GM19035 (cell line): ENCODE data around the gene MED1.
"Not testable (repeated sequence)": the region's sequence is repeated elsewhere in the genome, so short reads cannot be mapped to it uniquely, and the experiment has no call there.

Experiments used
- ATAC-seq: cut with Tn5 transposase; IDR thresholded peaks from one replicate; pipeline ENCODE4 v1.9.1; 2021; ENCODE audit not compliant: unreplicated experiment

The MED1 gene, protein sequence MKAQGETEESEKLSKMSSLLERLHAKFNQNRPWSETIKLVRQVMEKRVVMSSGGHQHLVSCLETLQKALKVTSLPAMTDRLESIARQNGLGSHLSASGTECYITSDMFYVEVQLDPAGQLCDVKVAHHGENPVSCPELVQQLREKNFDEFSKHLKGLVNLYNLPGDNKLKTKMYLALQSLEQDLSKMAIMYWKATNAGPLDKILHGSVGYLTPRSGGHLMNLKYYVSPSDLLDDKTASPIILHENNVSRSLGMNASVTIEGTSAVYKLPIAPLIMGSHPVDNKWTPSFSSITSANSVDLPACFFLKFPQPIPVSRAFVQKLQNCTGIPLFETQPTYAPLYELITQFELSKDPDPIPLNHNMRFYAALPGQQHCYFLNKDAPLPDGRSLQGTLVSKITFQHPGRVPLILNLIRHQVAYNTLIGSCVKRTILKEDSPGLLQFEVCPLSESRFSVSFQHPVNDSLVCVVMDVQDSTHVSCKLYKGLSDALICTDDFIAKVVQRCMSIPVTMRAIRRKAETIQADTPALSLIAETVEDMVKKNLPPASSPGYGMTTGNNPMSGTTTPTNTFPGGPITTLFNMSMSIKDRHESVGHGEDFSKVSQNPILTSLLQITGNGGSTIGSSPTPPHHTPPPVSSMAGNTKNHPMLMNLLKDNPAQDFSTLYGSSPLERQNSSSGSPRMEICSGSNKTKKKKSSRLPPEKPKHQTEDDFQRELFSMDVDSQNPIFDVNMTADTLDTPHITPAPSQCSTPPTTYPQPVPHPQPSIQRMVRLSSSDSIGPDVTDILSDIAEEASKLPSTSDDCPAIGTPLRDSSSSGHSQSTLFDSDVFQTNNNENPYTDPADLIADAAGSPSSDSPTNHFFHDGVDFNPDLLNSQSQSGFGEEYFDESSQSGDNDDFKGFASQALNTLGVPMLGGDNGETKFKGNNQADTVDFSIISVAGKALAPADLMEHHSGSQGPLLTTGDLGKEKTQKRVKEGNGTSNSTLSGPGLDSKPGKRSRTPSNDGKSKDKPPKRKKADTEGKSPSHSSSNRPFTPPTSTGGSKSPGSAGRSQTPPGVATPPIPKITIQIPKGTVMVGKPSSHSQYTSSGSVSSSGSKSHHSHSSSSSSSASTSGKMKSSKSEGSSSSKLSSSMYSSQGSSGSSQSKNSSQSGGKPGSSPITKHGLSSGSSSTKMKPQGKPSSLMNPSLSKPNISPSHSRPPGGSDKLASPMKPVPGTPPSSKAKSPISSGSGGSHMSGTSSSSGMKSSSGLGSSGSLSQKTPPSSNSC (N-terminal part only)

DNA sequence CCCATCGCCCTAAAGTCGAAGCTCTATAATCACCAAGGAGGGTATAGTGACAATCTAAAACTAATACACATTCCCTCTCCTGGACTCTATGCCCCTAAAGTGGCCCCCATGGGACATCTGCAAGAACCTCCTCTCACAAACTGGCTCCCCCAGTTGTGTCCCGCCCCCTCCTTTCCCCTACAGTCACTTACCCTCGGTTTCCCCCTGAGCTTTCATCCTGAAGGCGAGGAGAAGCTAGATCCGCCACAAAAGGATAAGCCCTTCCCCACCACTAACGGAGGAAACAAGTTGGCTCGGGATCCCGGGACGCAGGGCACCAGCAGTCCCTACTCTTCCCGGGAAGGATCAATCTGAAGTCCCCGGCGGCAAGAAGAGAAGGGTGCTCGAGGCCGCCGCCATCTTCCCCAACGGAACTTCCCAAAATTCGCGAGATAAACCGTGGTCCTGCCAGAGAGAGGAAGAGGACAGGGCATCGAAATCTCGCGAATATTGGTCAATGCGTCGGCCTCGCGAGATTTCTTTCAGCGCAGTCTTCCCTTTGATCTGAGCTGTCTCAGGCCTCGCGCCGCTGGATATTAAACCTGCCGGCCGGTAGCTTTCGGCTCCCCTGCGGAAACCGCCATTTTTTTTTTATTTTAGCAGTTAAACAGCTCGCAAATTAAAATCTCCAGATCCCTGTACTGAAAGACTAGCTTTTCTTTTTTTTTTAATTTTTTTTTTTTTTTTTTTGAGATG is at the start of gene MED1:
Gene MED1 (minus strand): TSS at position 417 of the 735 bp plus-strand sequence. CDS start 201 bp downstream, at position 216.
- ATAC-seq: peak; percentile 98

GRCh38 chr17:39496921-39497320 is 45.9 kb upstream of the MED1 start:
- not testable (repeated sequence) for ATAC-seq

DNA sequence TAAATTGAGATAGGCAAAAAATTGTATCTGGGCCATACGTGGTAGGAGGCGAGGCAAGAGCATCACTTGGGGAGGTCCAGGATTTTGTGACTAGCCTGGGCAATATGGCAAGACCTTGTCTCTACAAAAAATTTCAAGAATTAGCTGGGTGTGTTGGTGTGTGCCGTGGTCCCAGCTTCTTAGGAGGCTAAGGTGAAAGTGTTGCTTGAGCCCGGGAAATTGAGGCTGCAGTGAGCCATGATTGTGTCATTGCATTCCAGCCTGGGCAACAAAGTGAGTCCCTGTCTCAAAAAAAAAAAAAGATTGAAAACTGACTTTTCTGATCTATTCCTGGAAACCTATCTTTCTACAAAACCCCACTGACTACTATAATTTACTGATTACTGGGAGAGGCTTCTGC is 36.9 kb upstream of the MED1 start:
- ATAC-seq: no peak

DNA sequence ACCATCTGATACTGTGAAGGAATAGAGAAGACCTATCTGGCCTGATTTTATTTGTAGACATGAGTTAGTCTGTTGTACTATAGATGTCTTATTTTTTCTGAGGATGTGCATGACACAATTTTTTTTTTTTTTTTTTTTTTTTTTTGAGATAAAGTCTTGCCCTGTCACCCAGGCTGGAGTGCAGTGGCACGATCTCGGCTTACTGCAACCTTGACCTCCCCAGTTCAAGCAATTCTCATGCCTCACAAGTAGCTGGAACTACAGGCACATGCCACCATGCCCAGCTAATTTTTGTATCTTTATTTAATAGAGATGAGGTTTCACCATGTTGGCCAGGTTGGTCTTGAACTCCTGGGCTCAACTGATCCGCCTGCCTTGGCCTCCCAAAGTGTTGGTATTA is 36.4 kb upstream of the MED1 start:
- ATAC-seq: not testable (repeated sequence)

DNA sequence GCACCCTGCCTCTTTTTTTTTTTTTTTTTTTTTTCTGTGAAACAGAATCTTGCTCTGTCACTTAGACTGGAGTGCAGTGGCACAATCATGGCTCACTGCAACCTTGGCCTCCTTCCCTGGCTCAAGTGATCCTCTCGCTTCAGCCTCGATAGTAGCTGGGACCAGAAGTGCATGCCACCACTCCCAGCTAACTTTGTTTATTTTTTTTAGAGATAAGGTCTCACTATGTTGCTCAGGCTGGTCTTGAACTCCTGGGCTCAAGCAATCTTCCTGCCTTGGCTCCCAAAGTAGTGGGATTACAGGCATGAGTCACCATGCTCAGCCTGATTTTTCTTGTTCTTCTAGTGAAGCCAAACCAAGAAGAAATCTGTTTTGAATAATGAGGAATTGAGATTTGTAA is 35.2 kb upstream of the MED1 start:
- no peak for ATAC-seq

- ATAC-seq: no peak
These were observed 34.5 kb upstream of the MED1 start for GRCh38 chr17:39485555-39485954.

DNA sequence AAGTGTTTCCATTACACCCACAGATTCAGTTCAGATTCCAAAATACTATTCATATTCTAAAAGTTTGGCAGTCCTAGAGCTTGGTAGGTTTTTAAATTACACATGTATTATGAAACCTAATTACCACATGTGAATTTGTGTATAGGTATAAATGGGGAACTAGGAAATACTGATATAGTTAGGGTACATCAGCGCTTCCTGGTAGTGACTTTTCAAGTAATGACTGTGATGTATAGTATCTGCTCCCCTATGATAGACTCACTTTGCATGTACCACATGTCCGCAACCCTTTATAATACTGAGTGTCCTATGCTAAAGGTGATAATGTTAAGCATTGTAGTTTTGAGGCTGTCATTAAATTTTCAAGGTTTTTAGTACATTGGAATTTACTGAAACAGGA is 33.1 kb upstream of the MED1 start:
- ATAC-seq: no peak

DNA sequence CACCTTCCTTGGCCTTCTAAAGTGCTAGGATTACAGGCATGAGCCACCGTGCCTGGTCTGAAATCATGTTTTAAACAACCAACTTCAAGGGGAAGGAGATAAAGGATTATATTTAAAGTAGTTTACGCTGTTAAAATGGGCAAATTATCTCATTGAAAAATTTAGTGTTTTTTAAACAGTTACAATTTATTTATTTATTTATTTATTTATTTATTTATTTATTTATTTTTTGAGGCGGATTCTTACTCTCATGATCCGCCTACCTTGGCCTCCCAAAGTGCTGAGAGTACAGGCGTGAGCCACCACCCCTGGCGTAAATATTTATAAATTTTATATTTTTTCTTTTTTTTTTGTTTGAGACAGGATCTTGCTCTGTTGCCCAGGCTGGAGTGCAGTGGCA is 32.4 kb upstream of the MED1 start:
- no peak for ATAC-seq

GRCh38 chr17:39479631-39480030 is 28.6 kb upstream of the MED1 start:
- ATAC-seq: not testable (repeated sequence)

DNA sequence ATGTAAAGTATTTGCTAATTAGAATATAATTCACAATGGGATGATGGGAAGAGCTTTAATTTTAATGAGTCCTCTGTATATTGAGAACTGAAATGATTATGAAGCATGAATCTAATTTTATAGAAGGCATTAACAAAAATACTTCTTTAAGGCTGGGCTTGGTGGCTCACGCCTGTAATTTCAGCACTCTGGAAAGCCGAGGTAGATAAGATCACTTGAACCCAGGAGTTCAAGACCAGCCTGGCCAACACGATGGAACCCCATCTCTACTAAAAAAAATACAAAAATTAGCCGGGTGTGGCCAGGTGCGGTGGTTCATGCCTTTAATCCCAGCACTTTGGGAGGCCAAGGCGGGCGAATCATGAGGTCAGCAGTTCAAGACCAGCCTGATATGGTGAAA is 22.2 kb upstream of the MED1 start:
- no peak for ATAC-seq

- ATAC-seq: not testable (repeated sequence)
These were observed 17.5 kb upstream of the MED1 start for GRCh38 chr17:39468610-39469009.

- not testable (repeated sequence) for ATAC-seq
These were observed 13.6 kb upstream of the MED1 start for GRCh38 chr17:39464639-39465181.

- no peak for ATAC-seq
These were observed 11.7 kb upstream of the MED1 start for GRCh38 chr17:39462631-39463375.

GRCh38 chr17:39461926-39462569 is 11.0 kb upstream of the MED1 start:
- peak; percentile 5 for ATAC-seq

DNA sequence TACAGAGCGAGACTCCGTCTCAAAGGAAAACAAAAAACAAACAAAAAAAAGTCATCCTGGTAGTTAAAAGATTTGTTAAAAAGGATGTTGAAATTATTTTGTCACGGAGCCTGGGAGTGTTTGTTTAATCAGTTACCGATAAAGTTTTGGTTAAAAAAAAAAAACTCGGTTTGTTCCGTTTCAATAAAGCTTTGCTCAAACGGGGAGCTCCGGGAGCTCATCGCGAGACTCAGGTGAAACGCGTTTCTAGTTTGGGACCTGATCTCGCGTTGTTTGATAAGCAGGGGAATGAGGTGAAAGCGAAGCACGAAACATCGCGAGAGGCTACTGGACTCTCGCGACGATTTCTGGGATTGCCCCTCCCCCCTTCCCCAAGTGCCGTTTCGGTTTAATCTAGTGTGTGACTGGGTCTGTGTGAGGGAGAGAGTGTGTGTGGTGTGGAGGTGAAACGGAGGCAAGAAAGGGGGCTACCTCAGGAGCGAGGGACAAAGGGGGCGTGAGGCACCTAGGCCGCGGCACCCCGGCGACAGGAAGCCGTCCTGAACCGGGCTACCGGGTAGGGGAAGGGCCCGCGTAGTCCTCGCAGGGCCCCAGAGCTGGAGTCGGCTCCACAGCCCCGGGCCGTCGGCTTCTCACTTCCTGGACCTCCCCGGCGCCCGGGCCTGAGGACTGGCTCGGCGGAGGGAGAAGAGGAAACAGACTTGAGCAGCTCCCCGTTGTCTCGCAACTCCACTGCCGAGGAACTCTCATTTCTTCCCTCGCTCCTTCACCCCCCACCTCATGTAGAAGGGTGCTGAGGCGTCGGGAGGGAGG is 10.3 kb upstream of the MED1 start, which contains the start of gene CDK12:
Gene CDK12 (plus strand): TSS at position 374 of the 813 bp plus-strand sequence. CDS start 586 bp downstream, outside the sequence.
- peak; percentile 82 for ATAC-seq

- no peak for ATAC-seq
These were observed 4.9 kb upstream of the MED1 start for GRCh38 chr17:39455919-39456318.

GRCh38 chr17:39450051-39450450 is 1.0 kb downstream of the MED1 start:
- no peak for ATAC-seq

- no peak for ATAC-seq
These were observed 3.5 kb downstream of the MED1 start for GRCh38 chr17:39447561-39447960.
